Limb (tissue), 2 donors: ENCODE results near the gene MUC4.
"Not testable (repeated sequence)": the region's sequence is repeated elsewhere in the genome, so short reads cannot be mapped to it uniquely, and the experiment has no call there.

Source experiments
- DNase-seq, 2 donors: peaks; one replicate each; pipeline ENCODE4 v3.0.0-alpha.2; 2016; ENCODE audit errors: extremely low spot score in 2 of 2

Gene MUC4

GRCh38 chr3:195810455-195810845, 1.3 kb downstream of the MUC4 start:
- no peak for DNase-seq

GRCh38 chr3:195809796-195810454, 1.8 kb downstream of the MUC4 start:
- DNase-seq: no peak

DNA sequence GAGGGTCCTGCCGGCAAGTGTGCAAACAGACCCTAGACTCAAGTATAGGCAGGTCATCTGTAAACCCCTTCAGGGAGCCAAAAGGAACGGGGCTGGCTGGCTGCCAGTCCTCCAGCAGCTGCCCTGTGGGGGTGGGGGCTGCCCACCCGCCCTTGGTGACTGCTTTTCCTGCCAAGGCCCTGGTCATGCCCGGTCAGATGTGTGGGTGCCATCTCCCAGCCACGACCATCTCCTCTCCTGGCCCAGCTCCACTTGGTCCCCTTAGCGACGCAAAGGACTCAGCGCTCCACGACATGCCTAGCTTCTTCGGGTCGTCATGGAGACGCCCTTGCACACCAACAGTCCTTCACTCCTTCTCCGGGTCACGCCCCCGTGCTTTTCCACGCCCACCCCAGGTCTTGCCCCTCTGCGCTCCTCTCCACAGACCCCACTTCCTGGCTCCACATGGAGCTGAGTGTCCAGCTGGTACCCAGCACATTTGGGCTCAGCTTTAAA, 2.4 kb downstream of the MUC4 start:
- no peak for DNase-seq

DNA sequence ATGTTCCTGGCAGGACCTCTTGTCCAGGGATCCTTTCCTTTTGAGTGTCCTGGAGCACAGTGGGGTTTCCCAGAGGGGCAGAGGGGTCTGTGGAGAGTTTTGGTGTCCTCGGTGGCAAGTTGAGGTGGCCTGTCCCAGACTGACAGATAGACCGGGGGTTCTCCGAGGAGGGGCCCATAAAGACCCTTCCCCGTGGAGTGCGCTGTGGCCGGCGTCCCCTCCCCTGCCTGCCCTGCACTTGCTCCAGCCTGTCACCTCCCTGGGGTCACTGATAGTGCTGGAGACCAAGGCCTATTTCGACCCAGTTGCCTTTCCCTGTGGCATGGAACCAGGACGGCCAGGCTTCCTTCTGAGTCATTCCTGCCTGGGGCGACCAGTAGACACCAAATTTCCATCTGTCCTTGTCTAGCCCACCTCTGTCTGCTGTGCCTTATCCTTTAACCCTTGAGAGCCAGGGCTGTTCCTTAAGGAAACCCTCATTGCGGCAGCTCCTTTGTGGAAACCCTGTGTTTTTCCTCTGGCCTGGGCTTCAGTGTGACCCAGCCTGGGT, 2.9 kb downstream of the MUC4 start:
- no peak for DNase-seq

DNA sequence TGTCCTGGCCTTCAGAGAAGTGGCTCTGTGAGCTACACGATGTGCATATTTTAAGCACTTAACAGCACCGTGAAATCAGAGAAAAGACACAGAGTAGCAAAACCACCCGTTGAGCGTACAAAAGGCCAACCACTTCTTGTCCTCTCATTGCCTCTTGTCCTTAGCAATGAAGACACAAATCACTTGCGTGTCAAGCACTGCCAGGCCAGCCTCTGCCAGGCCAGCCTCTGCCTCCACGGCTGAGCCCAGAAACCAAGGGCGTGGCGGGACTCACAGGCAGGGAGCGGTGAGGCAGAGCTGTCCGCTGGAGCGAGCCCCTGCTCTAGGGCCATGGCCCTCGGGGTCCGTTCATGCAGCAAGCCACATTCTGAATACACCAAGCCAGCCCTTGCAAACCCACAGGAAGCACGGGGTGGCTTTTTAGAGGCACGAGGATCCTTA, 4.0 kb downstream of the MUC4 start:
- no peak for DNase-seq

GRCh38 chr3:195806916-195807231, 4.9 kb downstream of the MUC4 start:
- no peak for DNase-seq

GRCh38 chr3:195806211-195806915, 5.4 kb downstream of the MUC4 start:
- DNase-seq: no peak

DNA sequence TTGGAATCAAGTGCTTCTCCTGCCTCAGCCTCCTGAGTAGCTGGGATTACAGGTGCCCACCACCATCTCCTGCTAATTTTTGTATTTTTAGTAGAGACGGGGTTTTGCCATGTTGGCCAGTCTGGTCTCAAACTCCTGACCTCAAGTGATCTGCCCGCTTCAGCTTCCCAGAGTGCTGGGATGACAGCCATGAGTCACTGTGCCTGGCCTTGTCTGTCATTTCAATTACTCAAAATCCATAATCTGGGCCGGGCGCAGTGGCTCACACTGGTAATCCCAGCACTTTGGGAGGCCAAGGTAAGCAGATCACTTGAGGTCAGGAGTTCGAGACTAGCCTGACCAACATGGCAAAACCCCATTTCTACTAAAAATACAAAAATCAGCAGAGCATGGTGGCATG, 6.1 kb downstream of the MUC4 start:
- not testable (repeated sequence) for DNase-seq

DNA sequence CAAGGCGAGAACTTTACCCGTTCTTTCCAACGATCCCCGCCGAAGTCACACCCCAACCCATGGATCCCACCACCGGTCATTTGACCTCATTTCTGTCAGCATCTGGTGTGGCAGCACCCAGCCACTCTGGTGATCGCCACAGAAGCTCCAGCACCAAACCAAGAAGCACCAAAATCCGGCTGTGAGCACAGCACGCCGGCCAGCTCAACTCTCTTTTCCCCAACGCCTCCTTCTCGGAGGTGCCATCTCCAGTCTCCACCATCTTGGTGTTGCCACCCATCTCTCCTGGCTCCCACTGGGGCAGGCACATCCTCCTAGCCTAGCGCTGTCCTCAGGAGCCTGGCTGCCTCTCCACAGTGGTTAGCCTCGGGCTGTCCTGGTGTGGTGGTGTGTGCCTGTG, 6.5 kb downstream of the MUC4 start:
- DNase-seq: no peak

- DNase-seq: no peak
Measured at GRCh38 chr3:195803289-195803908, 8.3 kb downstream of the MUC4 start.

DNA sequence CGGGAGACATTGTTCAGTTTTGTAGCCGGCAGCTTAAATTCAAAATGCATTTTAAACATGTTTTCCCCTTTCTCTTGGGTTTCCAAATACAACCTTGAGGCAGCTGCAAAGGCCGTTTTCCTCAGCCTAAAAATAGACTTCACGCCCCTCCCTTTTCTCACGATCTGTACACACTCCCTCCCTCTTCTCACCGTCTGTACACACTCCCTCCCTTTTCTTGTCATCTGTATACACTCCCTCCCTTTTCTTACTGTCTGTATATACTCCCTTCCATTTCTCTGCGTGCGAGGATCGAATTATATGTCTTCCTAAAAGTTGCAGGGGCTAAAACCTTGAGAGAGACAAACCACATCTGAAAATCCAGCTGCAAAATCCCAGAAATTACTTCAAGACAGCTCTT, 8.9 kb downstream of the MUC4 start:
- DNase-seq: peak in 1 of 2 donors; percentile 67

DNA sequence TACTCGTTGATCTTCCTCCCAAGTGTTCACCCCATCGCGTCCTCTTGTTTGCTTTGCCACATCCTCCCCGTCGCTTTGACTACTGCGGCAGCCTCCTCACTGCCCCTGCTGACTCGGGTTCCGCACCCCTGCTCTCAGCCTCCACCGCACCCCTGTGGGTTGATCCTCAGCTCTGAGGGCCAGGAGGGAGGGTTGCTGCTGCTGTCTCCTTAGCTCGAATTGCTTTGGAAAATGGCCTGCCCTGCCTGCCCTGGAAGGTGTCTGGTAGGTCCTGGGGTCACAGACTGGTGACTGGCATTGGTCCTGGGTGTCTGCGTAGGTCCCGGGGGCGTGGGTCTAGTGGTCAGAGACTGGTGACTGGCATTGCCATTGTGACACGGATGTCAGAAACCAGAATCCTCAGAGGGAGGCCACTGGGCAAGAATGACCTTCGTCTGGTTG, 9.4 kb downstream of the MUC4 start:
- DNase-seq: no peak

DNA sequence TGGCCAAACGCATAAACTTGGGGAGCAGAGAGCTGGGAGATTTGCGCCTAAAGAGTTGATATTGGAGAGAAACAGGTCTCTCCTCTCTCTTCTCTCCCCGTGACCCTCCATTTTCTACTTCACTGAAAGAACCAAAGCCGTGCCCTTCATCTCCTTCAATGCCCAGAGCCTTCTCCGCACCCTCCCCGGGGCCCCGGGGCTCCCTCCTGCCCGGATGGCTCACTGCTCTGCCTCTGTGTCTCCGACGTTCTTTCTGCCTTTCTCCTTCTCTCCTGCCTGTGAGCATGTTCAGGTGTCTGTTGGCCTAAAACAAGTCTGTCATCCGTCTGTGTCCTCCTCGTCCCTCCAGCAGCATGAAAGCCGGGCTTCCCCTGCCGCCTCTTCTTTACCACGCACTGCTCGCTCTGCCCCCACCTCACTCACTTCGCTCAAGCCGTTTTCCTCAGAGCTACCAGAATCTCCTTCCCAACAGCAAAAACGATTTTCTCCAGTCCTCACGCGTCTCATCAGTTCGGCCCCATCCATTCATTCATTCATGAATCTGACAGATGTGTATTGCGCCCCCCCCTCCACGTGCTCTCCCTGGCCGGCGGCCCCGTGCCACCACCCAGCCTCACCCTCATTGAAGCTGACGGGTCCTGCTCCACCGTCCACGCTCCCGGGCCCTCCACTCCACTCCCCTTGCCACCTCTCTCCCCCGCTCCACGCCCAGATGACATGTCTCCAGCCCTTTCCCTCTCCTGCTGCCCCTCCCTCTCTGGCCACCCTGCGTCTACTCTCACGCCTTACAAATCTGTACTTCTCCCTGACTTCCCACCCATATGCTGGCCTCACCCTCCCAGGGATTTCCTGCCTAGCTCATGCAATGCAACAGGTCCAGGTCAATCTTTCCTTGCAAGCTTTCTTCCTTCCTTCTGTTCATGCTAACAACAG, 10.2 kb downstream of the MUC4 start:
- no peak for DNase-seq

- DNase-seq: no peak
Measured at GRCh38 chr3:195800240-195800639, 11.5 kb downstream of the MUC4 start.

DNA sequence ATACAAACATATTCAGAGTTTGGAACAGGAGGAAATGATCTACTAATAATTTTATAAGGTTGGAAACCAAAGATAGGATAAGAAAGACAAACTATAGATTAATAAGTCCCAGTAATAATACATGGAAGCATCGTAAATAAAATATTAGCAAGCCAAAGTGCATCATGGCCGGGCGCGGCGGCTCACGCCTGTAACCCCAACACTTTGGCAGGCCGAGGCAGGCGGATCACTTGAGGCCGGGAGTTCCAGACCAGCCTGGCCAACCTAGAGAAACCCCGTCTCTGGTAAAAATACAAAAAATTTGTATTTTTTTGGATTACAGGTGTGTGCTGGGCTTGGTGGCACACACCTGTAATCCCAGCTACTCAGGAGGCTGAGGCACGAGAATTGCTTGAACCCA, 14.9 kb downstream of the MUC4 start:
- DNase-seq: no peak

DNA sequence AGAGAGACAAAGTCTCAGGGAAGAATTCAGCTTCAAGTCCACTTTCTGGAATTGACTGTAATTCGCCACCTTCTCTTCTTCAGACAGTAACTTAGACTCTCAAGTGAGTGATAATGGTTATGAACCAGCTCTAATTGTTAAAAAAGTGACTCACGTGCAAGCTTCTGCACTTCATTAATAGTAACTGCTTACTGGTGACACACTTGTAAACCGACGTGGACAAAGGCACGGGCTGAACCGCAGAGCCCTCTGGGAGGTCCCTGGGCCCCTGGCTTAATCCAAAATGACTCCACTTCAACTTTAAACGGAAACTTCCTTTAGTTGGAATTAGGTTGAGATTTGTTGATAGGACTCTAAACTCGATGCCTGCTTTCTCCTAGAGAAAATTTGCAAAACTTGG, 17.0 kb downstream of the MUC4 start:
- DNase-seq: no peak

GRCh38 chr3:195792621-195793020, 19.1 kb downstream of the MUC4 start:
- DNase-seq: not testable (repeated sequence)

- no peak for DNase-seq
Measured at GRCh38 chr3:195790901-195791300, 20.8 kb downstream of the MUC4 start.

- DNase-seq: no peak
Measured at GRCh38 chr3:195788711-195789581, 22.8 kb downstream of the MUC4 start.

DNA sequence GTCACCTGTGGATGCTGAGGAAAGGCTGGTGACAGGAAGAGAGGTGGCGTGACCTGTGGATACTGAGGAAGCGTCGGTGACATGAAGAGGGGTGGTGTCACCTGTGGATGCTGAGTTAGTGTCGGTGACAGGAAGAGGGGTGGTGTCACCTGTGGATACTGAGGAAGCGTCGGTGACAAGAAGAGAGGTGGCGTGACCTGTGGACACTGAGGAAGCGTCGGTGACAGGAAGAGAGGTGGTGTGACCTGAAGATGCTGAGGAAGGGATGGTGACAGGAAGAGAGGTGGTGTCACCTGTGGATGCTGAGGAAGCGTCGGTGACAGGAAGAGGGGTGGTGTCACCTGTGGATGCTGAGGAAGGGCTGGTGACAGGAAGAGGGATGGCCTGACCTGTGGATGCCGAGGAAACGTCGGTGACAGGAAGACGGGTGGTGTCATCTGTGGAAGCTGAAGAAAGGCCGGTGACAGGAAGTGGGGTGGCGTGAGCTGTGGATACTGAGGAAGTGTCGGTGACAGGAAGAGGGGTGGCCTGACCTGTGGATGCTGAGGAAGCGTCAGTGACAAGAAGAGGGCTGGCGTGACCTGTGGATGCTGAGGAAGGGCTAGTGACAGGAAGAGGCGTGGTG, 25.8 kb downstream of the MUC4 start:
- not testable (repeated sequence) for DNase-seq
